Measurements from ENCODE around the gene DCAF7.

DCAF7 gene

GRCh38 chr17:63571632-63572310 lies 21.5 kb downstream of the DCAF7 start:
- DNase-seq (ENCODE audit: low read depth, low spot score) = no peak
- H3K4me3 ChIP-seq (ENCODE audit: low read length) = no peak overlapping the region

DNA sequence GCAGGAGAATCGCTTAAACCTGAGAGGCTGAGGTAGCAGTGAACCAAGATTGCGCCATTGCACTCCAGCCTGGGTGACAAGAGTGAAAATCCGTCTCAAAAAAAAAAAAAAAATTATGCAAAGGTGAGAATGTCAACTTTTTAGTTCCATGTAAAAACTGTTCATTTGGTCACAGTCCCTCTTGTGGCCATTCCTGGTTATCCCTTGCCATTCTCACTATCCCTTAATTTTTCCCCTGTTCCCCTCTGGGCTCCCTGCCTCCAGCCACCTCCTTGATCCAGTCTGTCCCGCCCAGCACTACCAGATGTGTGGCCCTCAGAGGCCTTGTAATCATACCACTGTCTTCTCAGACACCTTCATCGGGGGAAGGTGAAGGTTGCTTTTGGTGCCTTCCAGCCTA lies 23.4 kb downstream of the DCAF7 start:
- no peak for DNase-seq (ENCODE audit: low read depth, low spot score)
- H3K4me3 ChIP-seq (ENCODE audit: low read length) = no peak overlapping the region

GRCh38 chr17:63578027-63578768 lies 27.9 kb downstream of the DCAF7 start:
- DNase-seq (ENCODE audit: low read depth, low spot score) = no peak
- no peak overlapping the region for H3K4me3 ChIP-seq (ENCODE audit: low read length)

- no peak overlapping the region for H3K4me3 ChIP-seq (ENCODE audit: low read length)
- DNase-seq (ENCODE audit: low read depth, low spot score) = no peak
These were observed 28.5 kb downstream of the DCAF7 start for GRCh38 chr17:63578769-63579111.

DNA sequence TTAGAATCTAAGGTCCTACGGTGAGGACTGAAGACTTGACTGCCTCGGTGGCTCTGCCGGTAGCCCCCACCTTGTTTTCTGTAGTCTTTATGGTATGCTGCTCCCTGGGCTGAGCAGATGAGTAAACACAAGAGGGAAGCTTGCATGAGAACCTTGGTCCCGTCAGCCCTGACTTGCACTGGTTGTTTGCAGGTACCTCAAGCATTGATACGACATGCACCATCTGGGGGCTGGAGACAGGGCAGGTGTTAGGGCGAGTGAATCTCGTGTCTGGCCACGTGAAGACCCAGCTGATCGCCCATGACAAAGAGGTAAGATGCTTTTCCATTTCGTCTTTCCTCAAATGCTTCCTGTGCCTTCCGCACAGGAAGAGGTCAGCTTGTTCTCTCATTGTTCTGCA lies 29.4 kb downstream of the DCAF7 start:
- DNase-seq (ENCODE audit: low read depth, low spot score) = no peak
- no peak overlapping the region for H3K4me3 ChIP-seq (ENCODE audit: low read length)

- no peak overlapping the region for H3K4me3 ChIP-seq (ENCODE audit: low read length)
- DNase-seq (ENCODE audit: low read depth, low spot score) = no peak
These were observed 37.5 kb downstream of the DCAF7 start for GRCh38 chr17:63587770-63588169.

GRCh38 chr17:63588797-63589196 lies 38.5 kb downstream of the DCAF7 start:
- no peak for DNase-seq (ENCODE audit: low read depth, low spot score)
- H3K4me3 ChIP-seq (ENCODE audit: low read length) = no peak overlapping the region

GRCh38 chr17:63589646-63590045 lies 39.4 kb downstream of the DCAF7 start:
- no peak overlapping the region for H3K4me3 ChIP-seq (ENCODE audit: low read length)
- DNase-seq (ENCODE audit: low read depth, low spot score) = no peak

DNA sequence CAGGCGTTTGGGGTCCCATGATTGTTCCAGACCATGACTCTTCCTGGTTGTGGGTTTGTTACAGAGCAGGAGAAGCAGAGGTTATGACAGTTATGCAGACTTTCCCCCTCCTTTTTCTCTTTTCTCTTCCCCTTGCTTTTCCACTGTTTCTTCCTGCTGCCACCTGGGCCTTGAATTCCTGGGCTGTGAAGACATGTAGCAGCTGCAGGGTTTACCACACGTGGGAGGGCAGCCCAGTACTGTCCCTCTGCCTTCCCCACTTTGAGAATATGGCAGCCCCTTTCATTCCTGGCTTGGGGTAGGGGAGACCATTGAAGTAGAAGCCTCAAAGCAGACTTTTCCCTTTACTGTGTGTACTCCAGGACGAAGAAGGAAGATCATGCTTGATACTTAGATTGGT lies 42.5 kb downstream of the DCAF7 start:
- H3K4me3 ChIP-seq (ENCODE audit: low read length) = no peak overlapping the region
- no peak for DNase-seq (ENCODE audit: low read depth, low spot score)

DNA sequence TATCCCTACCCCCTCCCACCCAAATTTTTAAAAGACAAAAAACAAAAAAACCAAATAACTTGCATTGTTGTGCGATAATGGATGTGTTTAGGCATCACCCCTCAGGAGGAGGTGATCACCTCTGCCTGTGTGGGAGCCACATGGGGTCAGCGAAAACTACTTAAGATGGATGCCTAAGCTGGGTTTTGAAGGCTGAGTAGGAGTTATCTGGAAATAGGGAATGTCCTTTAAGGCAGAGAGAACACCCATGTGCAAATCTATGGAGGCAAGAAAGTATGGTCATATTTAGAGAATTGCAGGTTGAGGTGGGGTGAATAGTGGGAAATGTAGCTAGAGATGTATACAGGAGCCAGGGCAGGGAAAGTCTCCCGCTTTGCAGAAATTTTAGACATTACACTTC lies 44.9 kb downstream of the DCAF7 start:
- no peak overlapping the region for H3K4me3 ChIP-seq (ENCODE audit: low read length)
- no peak for DNase-seq (ENCODE audit: low read depth, low spot score)

GRCh38 chr17:63596856-63597586 lies 46.7 kb downstream of the DCAF7 start:
- DNase-seq (ENCODE audit: low read depth, low spot score) = peak; percentile 73

DNA sequence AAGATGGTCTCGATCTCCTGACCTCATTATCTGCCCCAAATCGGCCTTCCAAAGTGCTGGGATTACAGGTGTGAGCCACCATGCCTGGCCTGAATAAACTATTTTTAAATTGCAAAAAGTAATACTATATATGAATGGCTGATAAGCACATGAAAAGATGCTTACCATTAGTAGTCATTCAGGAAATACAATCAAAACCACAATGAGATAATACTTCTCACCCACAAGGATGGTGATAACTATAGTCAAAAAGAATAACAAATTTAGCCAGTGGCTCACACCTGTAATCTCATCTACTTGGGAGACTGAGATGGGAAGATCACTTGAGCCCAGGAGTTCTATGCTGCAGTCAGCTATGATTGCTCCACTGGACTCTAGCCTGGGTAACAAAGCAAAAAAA lies 48.0 kb downstream of the DCAF7 start:
- H3K4me3 ChIP-seq (ENCODE audit: low read length) = no peak overlapping the region
- DNase-seq (ENCODE audit: low read depth, low spot score) = no peak

More at GRCh38 chr17:63596856-63597586, 46.7 kb downstream of the DCAF7 start:
- no peak overlapping the region for H3K4me3 ChIP-seq (ENCODE audit: low read length)

DNA sequence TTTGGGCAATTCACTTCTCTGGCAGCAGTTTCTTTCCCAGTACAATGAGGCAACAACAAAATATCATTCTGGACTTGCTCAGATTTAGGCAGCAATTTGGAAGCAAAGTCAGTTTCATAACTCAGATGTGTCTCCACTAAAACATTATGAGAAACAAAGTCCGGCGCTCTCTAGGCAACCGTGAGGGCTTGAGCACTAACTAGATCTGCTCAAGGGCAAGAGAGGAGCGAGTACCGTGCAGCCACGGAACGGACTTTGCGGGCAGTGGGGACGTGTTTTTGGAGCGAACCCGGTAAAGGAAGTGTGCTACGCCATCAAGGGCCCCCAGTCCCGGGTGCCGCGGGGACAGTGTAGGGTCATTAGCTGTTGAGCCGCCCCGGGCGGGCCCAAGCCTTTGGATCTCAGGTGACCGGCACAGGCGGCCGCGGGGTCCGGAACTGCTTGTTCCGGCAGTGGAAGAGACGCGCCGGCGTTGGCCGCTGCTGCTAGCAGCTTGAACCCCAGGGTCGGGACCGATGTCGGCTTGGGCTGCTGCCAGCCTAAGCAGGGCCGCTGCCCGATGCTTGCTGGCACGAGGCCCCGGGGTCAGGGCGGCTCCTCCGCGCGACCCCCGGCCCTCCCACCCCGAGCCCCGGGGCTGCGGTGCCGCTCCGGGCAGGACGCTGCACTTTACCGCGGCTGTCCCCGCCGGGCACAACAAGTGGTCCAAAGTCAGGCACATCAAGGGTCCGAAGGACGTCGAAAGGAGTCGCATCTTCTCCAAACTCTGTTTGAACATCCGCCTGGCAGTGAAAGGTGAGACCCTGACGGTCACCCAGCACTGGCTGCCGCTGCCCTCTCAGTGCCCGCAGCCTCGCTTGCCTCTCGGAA lies 50.5 kb downstream of the DCAF7 start, which contains the start of gene TACO1:
TSS of gene TACO1 (plus strand) at position 327 of the 870 bp plus-strand sequence. CDS start at position 516, 189 bp downstream.
- peak; percentile 80 for DNase-seq (ENCODE audit: low read depth, low spot score)
- H3K4me3 ChIP-seq (ENCODE audit: low read length) = peak within 1 kb of the TSS; percentile 92

DNA sequence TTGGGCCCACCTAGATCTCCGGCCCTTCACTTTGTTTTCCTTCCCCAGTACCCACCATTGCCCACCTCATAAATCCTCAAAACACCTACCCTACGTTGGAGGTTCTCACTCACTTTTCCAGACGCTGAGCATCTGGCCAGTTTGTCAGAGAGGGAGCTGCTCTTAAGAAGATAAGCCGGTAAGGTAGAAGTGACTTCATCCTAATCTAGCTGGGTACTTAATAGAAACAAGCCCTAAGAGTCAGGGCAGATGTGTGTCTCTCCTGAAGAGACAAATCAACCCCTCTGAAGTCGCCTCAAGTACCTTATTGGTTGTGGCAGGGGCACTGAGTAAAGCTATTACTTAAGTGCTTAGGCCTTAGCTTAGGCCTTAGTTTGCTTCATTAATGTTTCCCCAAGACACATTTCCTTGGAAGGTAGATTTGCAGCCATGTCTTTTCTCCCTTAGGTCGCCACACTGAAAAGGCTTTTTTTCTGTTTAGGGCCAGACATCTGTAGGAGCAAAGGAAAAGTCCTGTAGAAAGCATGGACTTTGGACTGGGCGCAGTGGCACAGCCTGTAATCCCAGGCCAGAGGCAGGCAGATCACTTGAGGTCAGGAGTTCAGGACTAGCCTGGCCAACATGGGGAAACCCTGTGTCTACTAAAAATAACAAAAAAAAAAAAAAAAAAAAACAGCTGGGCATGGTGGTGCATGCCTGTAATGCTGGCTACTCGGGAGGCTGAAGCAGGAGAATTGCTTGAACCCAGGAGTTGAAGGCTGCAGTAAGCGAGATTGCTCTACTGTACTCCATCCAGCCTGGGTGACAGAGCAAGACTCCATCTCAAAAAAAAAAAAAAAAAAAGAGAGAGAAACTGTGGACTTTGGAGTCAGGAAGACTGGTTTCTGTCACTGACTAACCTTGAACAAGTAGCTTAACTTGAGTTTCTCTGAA lies 51.4 kb downstream of the DCAF7 start:
- H3K4me3 ChIP-seq (ENCODE audit: low read length) = peak overlapping the region; percentile 92
- DNase-seq (ENCODE audit: low read depth, low spot score) = no peak

DNA sequence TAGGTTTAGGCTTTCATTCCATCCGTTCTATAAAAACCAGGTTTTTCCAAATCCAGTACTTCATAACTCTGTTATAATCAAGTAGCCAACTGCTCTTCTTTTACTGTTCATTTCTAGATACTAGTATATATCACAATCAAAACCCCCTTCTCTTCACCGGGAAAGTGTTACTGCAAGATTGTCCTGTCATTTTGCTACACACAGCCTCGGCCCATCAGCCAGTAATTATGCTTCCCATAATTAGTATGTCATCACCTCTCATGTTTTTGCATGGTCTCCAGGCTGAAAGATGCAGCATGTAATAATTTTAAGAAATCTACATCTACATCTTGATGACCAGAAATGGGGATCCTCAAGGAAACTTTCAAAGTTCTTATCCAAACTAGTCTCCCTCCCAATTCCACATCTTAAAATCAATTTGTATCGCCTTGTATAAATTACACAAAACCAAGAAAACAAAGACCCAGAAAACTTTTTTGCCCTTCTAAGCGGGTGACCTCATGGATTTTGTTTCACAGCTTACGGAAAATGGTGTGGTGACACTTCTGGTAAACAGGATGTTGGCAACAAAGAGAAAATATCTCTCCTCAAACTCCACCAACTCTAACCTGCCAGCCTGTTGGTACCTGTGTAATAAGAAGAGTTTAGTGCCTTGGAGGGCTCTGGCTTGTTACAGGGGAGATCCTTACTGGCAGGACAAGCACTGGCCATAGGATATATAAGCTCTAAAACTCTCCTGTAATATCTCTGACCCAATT lies 59.7 kb downstream of the DCAF7 start:
- no peak for DNase-seq (ENCODE audit: low read depth, low spot score)
- no peak overlapping the region for H3K4me3 ChIP-seq (ENCODE audit: low read length)

DNA sequence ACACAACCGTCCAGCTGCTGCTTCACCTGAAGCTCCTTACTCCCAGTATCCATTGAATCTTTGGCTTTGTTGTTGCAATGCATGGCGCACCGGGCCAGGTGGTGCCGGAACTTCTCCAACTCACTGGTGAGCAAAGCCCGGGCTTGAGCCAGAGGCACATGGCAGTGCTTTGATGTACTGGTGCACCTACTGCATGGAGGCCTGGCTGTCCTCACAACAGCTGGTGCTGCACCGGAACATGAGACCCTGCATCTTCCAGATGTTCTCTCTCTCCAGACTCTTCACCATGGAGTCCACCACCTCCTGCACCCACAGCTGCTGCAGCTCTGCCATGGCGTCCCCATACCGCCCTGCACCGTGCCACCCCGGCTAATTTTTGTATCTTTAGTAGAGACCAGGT lies 60.6 kb downstream of the DCAF7 start:
- no peak overlapping the region for H3K4me3 ChIP-seq (ENCODE audit: low read length)
- DNase-seq (ENCODE audit: low read depth, low spot score) = no peak

DNA sequence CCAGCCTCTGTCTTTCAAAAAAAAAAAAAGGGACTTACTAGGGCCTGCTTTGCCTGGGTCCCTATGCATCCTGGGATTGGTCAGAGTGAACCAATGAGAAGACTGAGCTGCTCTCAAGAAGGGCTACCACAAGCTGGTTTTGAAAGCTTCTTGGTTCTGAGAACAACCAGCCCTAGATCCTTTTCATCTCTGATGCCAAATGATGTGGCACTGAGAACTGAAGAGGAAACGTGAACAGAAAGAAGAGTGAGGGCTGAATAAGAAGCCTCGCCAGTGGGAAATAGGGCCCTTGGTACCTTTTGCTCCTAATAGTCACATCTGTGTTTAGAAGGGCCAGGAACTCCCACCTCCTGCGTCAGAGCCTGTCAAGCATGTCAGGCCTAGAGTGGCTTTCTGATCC lies 61.1 kb downstream of the DCAF7 start:
- no peak for DNase-seq (ENCODE audit: low read depth, low spot score)
- no peak overlapping the region for H3K4me3 ChIP-seq (ENCODE audit: low read length)

GRCh38 chr17:63613663-63614062 lies 63.4 kb downstream of the DCAF7 start:
- no peak overlapping the region for H3K4me3 ChIP-seq (ENCODE audit: low read length)
- DNase-seq (ENCODE audit: low read depth, low spot score) = no peak
